GM08714 (cell line): ENCODE results near the gene TMEM98.
"Not testable (repeated sequence)": the region's sequence is repeated elsewhere in the genome, so short reads cannot be mapped to it uniquely, and the experiment has no call there.

Source experiments
- H3K4me3 ChIP-seq: fragments of 200-500 bp; sonication (Bioruptor generic); 2 replicates; pipeline ENCODE4 v1.5.1; 2014; ENCODE audit warnings: mild to moderate bottlenecking, low read length, inconsistent platforms
- ZNF274 ChIP-seq: IDR thresholded peaks from 2 replicates; pipeline ENCODE4 v1.6.1; 2012; ENCODE audit warnings: mild to moderate bottlenecking, low read depth, low read length

The TMEM98 gene

GRCh38 chr17:32943206-32943605 lies 15.3 kb downstream of the TMEM98 start:
- H3K4me3 ChIP-seq, result no peak overlapping the region
- no peak for TF ChIP-seq ZNF274

- TF ChIP-seq ZNF274, result no peak
These were observed 15.8 kb downstream of the TMEM98 start for GRCh38 chr17:32943647-32944191.

GRCh38 chr17:32944248-32945020 lies 16.5 kb downstream of the TMEM98 start:
- no peak overlapping the region for H3K4me3 ChIP-seq
- TF ChIP-seq ZNF274, result no peak

More at GRCh38 chr17:32943647-32944191, 15.8 kb downstream of the TMEM98 start:
- H3K4me3 ChIP-seq, result no peak overlapping the region

GRCh38 chr17:32946375-32947135 lies 18.6 kb downstream of the TMEM98 start:
- no peak overlapping the region for H3K4me3 ChIP-seq
- no peak for TF ChIP-seq ZNF274

DNA sequence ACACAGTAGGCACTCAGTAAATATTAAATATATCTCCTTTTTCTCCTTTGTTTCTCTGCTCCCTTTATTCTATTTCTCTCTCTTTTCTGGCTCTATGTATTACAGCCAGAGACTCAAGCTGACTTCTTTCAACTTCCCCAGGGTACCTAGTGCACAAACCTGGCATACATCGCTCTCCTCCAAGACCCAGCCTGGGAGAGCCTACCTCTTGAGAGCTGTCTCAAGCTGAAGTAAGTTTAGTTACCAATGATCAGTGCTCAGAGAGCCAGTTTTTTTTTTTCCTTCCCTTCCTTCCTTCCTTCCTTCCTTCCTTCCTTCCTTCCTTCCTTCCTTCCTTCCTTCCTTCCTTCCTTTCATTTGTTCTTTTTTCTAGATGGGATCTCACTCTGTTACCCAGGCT lies 19.8 kb downstream of the TMEM98 start:
- no peak overlapping the region for H3K4me3 ChIP-seq
- TF ChIP-seq ZNF274, result no peak

DNA sequence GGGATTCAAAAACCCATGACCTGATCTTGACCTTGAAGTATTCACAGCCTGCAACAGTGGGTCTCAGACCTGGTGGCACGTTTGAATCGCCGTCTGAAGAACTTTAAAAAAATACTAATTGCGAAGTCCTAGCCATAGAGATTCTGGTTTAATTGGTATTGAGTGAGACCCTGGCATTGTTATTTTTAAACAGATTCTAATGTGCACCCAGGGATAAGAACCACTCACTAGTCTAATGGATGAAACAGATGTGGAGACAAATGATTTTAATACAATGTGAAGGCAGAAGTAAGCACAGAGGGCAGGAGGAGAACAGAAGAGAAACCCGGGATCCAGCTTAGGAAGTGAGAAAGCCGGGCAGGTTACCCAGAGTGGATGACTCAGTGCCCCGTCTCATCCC lies 21.2 kb downstream of the TMEM98 start:
- no peak for TF ChIP-seq ZNF274
- no peak overlapping the region for H3K4me3 ChIP-seq

DNA sequence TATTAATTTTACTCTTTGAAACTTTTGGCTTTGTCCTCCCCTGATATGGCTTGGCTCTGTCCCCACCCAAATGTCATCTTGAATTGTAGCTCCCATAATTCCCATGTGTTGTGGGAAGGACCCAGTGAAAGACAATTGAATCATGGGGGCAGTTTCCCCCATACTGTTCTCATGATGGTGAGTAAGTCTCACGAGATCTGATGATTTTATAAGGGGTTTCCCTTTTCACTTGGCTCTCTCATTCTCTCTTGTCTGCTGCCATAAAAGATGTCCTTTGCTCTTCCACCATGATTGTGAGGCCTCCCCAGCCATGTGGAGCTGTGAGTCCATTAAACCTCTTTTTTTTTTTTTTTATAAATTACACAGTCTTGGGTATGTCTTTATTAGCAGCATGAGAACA lies 24.5 kb downstream of the TMEM98 start:
- not testable (repeated sequence) for H3K4me3 ChIP-seq

DNA sequence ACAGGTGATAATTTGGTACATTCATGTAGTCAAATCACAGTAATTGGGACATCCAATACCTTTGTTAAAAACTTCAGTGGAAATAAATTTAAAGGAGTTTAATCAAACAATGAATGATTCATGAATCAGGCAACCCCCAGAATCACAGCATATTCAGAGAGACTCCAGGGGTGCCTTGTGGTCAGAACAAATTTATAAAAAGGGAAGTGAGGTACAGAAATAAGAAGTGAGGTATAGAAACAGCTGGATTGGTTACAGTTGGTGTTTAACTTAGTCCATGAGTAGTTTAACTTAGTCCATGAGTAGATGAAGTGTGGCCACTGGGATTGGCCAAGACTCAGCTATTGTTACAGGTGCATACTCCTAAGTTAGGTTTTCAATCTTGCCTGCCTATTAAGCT lies 25.1 kb downstream of the TMEM98 start:
- H3K4me3 ChIP-seq, result no peak overlapping the region
- TF ChIP-seq ZNF274, result no peak

DNA sequence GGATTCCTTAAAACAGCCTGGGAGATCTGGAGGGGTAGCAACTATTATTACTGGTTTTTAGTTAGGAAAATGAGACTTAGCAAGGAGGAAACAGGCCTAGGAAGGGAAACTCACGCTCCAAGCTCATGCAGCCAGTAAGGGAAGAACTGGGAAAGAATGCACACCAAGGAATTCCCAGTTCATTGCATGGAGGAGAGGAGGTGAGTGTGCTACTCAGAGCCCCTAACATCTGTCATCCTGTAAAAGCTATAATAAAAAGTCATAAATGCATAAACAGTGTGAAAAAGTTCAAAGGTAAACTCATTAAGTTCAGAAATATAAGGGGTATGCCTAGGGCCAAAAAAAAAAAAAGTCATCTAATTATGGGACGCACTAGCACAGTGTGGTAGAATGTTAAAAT lies 25.9 kb downstream of the TMEM98 start:
- H3K4me3 ChIP-seq, result no peak overlapping the region
- TF ChIP-seq ZNF274, result no peak

DNA sequence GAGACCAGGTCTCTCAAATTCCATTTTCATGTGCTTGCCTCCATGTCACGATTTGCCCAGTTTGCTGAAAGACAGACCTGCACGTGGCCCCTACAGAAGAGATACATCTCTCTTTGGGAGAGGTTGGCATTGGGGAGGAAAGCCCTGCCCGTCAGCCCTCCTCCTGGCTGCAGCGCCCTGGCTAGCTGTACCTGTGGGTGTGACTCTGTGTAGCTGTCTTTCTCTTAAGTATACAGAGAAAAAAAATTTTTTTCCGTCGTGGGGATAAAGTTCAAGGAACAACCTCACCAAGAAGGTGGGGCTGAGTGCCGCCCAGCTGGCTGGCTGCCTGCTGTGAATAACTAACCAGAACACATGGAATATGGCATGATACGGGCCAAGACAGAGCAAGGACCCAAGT lies 26.5 kb downstream of the TMEM98 start:
- no peak for TF ChIP-seq ZNF274
- H3K4me3 ChIP-seq, result no peak overlapping the region

GRCh38 chr17:32955155-32955554 lies 27.2 kb downstream of the TMEM98 start:
- no peak overlapping the region for H3K4me3 ChIP-seq
- no peak for TF ChIP-seq ZNF274

DNA sequence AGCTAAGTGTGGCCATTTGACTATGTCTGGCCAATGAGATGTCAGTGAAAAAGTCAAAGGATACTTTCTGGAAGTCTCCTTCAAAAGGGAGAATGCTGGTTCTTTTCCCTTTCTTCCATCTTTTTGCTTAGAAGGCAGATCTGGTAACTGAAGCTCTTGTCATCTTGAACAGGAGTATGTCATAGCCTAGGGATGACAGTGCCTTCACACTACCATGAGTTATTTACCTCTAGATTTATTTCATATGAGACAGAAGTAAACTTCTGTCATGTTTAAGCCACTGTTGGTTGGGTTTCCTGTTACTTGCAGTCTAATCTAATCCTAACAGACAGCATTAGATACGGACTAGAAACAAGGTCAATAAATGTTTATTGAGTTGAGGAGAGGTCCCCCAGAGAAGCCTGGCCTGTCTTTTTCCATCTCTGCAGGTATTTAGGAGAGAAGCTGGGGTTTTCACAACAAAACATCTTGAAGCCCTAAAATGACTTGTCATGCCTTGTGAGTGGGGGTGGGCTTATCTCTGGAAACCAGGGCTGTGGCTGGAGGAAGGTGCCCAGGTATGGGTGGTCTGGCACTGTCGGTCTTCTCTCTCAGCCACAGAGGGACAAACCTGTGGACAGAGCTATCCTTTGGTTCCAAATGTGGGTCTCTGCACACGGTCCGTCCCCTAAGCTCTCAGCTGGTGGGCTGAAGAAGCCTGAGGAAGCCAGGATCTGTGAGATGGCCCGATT lies 28.5 kb downstream of the TMEM98 start:
- TF ChIP-seq ZNF274, result no peak

GRCh38 chr17:32958418-32958817 lies 30.5 kb downstream of the TMEM98 start:
- TF ChIP-seq ZNF274, result no peak
- no peak overlapping the region for H3K4me3 ChIP-seq

More for the DNA sequence above, 28.5 kb downstream of the TMEM98 start:
- no peak overlapping the region for H3K4me3 ChIP-seq

DNA sequence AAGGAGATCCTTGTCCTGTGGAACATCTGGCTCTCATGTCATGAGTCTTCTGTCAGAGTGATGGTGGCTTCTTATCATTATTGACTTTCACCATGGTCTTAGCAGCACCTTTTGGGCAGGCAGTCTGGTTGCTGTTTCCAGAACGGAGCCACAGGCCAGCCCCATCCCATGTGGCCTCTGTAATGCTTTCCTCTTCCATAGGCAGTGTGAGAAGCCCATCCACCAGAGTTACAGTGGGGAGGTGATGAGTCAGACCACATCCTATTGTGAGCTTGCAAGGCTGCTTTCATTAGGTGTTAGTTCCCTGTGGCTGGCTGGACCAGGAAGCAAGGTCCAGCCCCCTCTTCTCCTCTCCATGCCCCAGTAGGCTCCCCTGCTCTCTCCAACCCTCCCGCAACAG lies 32.9 kb downstream of the TMEM98 start:
- no peak for TF ChIP-seq ZNF274
- H3K4me3 ChIP-seq, result no peak overlapping the region
